SK-N-SH treated with all-trans-retinoic acid at 6 μM for 48 hours (cell line): ENCODE measurements around the gene ACOX3.
A peak's percentile ranks its signal among the peaks of the same experiment; 100 is the strongest.

ENCODE experiments used
- ATAC-seq: fragments of 200-7000 bp; cut with Tn5 transposase; 3 replicates; pipeline ENCODE4 v1.9.1; 2020; ENCODE audit warnings: mild to moderate bottlenecking, moderate library complexity
- ARNTL ChIP-seq: fragments of 450-650 bp; formaldehyde crosslinking; IDR thresholded peaks from 2 replicates; pipeline ENCODE4 v1.5.0; 2020; ENCODE audit warnings: low read depth, mild to moderate bottlenecking, moderate library complexity, borderline replicate concordance
- BACH2 ChIP-seq: fragments of 250-450 bp; sonication (Bioruptor Pico); IDR thresholded peaks from 2 replicates; pipeline ENCODE4 v1.9.0; 2021; ENCODE audit warnings: mild to moderate bottlenecking, borderline replicate concordance
- CSDC2 ChIP-seq: fragments of 250-450 bp; sonication (Bioruptor Pico); IDR thresholded peaks from 2 replicates; pipeline ENCODE4 v1.5.0; 2020; ENCODE audit warnings: mild to moderate bottlenecking, moderate library complexity
- ESRRG ChIP-seq: fragments of 250-450 bp; sonication (Bioruptor Pico); IDR thresholded peaks from 2 replicates; pipeline ENCODE4 v1.6.1; 2021; ENCODE audit warnings: mild to moderate bottlenecking
- ISL1 ChIP-seq: fragments of 250-450 bp; sonication (Bioruptor Pico); IDR thresholded peaks from 2 replicates; pipeline ENCODE4 v2.1.2; 2022; ENCODE audit warnings: mild to moderate bottlenecking, moderate library complexity
- OSR1 ChIP-seq: fragments of 250-450 bp; sonication (Bioruptor Pico); IDR thresholded peaks from 2 replicates; pipeline ENCODE4 v1.8.0; 2022; ENCODE audit warnings: moderate library complexity, mild to moderate bottlenecking, inconsistent platforms
- PPARA ChIP-seq: fragments of 250-450 bp; sonication (Bioruptor Pico); IDR thresholded peaks from 2 replicates; pipeline ENCODE4 v1.5.0; 2020; ENCODE audit warnings: mild to moderate bottlenecking, borderline replicate concordance
- RARB ChIP-seq: fragments of 250-450 bp; sonication (Bioruptor Pico); IDR thresholded peaks from 2 replicates; pipeline ENCODE4 v1.8.0; 2021; ENCODE audit warnings: mild to moderate bottlenecking, moderate library complexity
- SNAI2 ChIP-seq: fragments of 250-450 bp; sonication (Bioruptor Pico); IDR thresholded peaks from 2 replicates; pipeline ENCODE4 v1.5.0; 2020; ENCODE audit warnings: mild to moderate bottlenecking, moderate library complexity
- TCF4 ChIP-seq: fragments of 250-450 bp; sonication (Bioruptor Pico); IDR thresholded peaks from 2 replicates; pipeline ENCODE4 v1.8.0; 2021; ENCODE audit warnings: mild to moderate bottlenecking, moderate library complexity, borderline replicate concordance
- TOX ChIP-seq: fragments of 250-450 bp; sonication (Bioruptor Pico); IDR thresholded peaks from 2 replicates; pipeline ENCODE4 v1.8.0; 2021; ENCODE audit warnings: mild to moderate bottlenecking, moderate library complexity, borderline replicate concordance
- ZC3H10 ChIP-seq: fragments of 250-450 bp; sonication (Bioruptor Pico); IDR thresholded peaks from 2 replicates; pipeline ENCODE4 v1.5.1; 2021; ENCODE audit warnings: mild to moderate bottlenecking, moderate library complexity
- ZFP3 ChIP-seq: fragments of 250-450 bp; sonication (Bioruptor Pico); IDR thresholded peaks from 2 replicates; pipeline ENCODE4 v1.5.0; 2020; ENCODE audit warnings: mild to moderate bottlenecking, moderate library complexity
- ZFP30 ChIP-seq: fragments of 450-650 bp; formaldehyde crosslinking; IDR thresholded peaks from 2 replicates; pipeline ENCODE4 v1.5.0; 2022; ENCODE audit warnings: mild to moderate bottlenecking, moderate library complexity
- ZNF565 ChIP-seq: fragments of 450-650 bp; formaldehyde crosslinking; conservative IDR thresholded peaks from 2 replicates; pipeline ENCODE4 v1.5.0; 2020; ENCODE audit warnings: low read depth, mild to moderate bottlenecking, moderate library complexity
- ZNF8 ChIP-seq: fragments of 450-650 bp; formaldehyde crosslinking; IDR thresholded peaks from 2 replicates; pipeline ENCODE4 v1.5.0; 2020; ENCODE audit warnings: mild to moderate bottlenecking, moderate library complexity
- TF ChIP-seq, protein P1 (sequence below): fragments of 250-450 bp; sonication (Bioruptor Pico); IDR thresholded peaks from 2 replicates; pipeline ENCODE4 v1.8.0; 2020; ENCODE audit warnings: mild to moderate bottlenecking, moderate library complexity, borderline replicate concordance
- TF ChIP-seq, protein P2 (sequence below): fragments of 250-450 bp; sonication (Bioruptor Pico); IDR thresholded peaks from 2 replicates; pipeline ENCODE4 v1.5.1; 2020; ENCODE audit warnings: low read depth, mild to moderate bottlenecking, moderate library complexity
- TF ChIP-seq, protein P3 (sequence below): fragments of 250-450 bp; sonication (Bioruptor Pico); IDR thresholded peaks from 2 replicates; pipeline ENCODE4 v1.8.0; 2021; ENCODE audit warnings: low read depth, mild to moderate bottlenecking, moderate library complexity, borderline replicate concordance
- TF ChIP-seq, protein P4 (sequence below): fragments of 250-450 bp; sonication (Bioruptor Pico); IDR thresholded peaks from 2 replicates; pipeline ENCODE4 v1.5.0; 2020; ENCODE audit warnings: mild to moderate bottlenecking, moderate library complexity
- TF ChIP-seq, protein P5 (sequence below): fragments of 250-450 bp; sonication (Bioruptor Pico); IDR thresholded peaks from 2 replicates; pipeline ENCODE4 v1.5.1; 2021; ENCODE audit warnings: mild to moderate bottlenecking, moderate library complexity

ACOX3 gene

DNA sequence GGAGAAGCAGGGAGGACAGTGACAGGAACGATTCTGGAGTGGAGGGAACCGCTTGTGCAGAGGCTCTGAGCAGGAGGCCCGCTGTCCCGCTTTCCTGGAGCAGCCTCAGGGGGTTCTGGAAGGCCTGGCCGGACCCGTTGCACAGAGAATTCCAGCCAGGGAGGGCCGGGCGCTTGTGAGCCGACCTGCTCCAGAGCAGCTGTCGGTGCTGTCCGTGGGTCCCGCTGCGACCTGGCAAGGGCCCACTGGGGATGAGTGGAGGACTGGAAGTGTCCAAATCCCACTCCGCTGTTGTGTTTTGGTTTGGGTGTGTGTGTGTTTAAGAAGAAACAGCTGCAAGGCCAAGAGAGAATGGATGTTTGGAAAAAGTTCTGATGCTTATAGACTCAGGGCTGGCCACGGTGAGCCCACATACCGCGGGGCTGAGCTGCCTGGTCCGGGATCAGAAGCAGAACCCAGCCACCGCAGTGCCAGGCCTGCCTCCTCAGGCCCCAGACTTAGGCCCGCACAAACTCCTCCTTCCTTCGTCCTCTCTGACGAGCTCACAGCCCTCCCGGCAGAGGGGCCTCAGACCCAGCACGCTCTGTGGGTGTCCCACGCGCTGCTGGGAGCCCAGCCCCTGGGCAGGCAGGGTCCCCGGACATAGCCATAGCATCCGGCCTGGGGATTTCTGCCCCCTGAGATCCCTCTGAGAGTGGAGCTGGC lies 97.1 kb downstream of the ACOX3 start:
- TF ChIP-seq ZNF8 (CRISPR knock-in tag) (no peak), TCF4 (CRISPR knock-in tag) (no peak), ZFP3 (CRISPR knock-in tag) (no peak), ZNF565 (CRISPR knock-in tag) (no peak), ISL1 (CRISPR knock-in tag) (no peak), SNAI2 (no peak), ARNTL (CRISPR knock-in tag) (no peak), BACH2 (CRISPR knock-in tag) (no peak), ESRRG (no peak)
- TF ChIP-seq, protein P1, sequence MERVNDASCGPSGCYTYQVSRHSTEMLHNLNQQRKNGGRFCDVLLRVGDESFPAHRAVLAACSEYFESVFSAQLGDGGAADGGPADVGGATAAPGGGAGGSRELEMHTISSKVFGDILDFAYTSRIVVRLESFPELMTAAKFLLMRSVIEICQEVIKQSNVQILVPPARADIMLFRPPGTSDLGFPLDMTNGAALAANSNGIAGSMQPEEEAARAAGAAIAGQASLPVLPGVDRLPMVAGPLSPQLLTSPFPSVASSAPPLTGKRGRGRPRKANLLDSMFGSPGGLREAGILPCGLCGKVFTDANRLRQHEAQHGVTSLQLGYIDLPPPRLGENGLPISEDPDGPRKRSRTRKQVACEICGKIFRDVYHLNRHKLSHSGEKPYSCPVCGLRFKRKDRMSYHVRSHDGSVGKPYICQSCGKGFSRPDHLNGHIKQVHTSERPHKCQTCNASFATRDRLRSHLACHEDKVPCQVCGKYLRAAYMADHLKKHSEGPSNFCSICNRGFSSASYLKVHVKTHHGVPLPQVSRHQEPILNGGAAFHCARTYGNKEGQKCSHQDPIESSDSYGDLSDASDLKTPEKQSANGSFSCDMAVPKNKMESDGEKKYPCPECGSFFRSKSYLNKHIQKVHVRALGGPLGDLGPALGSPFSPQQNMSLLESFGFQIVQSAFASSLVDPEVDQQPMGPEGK (CRISPR knock-in tag): no peak
- TF ChIP-seq, protein P2, sequence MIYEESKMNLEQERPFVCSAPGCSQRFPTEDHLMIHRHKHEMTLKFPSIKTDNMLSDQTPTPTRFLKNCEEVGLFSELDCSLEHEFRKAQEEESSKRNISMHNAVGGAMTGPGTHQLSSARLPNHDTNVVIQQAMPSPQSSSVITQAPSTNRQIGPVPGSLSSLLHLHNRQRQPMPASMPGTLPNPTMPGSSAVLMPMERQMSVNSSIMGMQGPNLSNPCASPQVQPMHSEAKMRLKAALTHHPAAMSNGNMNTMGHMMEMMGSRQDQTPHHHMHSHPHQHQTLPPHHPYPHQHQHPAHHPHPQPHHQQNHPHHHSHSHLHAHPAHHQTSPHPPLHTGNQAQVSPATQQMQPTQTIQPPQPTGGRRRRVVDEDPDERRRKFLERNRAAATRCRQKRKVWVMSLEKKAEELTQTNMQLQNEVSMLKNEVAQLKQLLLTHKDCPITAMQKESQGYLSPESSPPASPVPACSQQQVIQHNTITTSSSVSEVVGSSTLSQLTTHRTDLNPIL (CRISPR knock-in tag): no peak
- TF ChIP-seq, protein P3, sequence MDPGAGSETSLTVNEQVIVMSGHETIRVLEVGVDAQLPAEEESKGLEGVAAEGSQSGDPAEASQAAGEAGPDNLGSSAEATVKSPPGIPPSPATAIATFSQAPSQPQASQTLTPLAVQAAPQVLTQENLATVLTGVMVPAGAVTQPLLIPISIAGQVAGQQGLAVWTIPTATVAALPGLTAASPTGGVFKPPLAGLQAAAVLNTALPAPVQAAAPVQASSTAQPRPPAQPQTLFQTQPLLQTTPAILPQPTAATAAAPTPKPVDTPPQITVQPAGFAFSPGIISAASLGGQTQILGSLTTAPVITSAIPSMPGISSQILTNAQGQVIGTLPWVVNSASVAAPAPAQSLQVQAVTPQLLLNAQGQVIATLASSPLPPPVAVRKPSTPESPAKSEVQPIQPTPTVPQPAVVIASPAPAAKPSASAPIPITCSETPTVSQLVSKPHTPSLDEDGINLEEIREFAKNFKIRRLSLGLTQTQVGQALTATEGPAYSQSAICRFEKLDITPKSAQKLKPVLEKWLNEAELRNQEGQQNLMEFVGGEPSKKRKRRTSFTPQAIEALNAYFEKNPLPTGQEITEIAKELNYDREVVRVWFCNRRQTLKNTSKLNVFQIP: no peak
- TF ChIP-seq, protein P4, sequence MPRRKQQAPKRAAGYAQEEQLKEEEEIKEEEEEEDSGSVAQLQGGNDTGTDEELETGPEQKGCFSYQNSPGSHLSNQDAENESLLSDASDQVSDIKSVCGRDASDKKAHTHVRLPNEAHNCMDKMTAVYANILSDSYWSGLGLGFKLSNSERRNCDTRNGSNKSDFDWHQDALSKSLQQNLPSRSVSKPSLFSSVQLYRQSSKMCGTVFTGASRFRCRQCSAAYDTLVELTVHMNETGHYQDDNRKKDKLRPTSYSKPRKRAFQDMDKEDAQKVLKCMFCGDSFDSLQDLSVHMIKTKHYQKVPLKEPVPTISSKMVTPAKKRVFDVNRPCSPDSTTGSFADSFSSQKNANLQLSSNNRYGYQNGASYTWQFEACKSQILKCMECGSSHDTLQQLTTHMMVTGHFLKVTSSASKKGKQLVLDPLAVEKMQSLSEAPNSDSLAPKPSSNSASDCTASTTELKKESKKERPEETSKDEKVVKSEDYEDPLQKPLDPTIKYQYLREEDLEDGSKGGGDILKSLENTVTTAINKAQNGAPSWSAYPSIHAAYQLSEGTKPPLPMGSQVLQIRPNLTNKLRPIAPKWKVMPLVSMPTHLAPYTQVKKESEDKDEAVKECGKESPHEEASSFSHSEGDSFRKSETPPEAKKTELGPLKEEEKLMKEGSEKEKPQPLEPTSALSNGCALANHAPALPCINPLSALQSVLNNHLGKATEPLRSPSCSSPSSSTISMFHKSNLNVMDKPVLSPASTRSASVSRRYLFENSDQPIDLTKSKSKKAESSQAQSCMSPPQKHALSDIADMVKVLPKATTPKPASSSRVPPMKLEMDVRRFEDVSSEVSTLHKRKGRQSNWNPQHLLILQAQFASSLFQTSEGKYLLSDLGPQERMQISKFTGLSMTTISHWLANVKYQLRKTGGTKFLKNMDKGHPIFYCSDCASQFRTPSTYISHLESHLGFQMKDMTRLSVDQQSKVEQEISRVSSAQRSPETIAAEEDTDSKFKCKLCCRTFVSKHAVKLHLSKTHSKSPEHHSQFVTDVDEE (CRISPR knock-in tag): no peak
- TF ChIP-seq, protein P5, sequence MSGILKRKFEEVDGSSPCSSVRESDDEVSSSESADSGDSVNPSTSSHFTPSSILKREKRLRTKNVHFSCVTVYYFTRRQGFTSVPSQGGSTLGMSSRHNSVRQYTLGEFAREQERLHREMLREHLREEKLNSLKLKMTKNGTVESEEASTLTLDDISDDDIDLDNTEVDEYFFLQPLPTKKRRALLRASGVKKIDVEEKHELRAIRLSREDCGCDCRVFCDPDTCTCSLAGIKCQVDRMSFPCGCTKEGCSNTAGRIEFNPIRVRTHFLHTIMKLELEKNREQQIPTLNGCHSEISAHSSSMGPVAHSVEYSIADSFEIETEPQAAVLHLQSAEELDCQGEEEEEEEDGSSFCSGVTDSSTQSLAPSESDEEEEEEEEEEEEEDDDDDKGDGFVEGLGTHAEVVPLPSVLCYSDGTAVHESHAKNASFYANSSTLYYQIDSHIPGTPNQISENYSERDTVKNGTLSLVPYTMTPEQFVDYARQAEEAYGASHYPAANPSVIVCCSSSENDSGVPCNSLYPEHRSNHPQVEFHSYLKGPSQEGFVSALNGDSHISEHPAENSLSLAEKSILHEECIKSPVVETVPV (CRISPR knock-in tag): no peak
- no peak for ATAC-seq

DNA sequence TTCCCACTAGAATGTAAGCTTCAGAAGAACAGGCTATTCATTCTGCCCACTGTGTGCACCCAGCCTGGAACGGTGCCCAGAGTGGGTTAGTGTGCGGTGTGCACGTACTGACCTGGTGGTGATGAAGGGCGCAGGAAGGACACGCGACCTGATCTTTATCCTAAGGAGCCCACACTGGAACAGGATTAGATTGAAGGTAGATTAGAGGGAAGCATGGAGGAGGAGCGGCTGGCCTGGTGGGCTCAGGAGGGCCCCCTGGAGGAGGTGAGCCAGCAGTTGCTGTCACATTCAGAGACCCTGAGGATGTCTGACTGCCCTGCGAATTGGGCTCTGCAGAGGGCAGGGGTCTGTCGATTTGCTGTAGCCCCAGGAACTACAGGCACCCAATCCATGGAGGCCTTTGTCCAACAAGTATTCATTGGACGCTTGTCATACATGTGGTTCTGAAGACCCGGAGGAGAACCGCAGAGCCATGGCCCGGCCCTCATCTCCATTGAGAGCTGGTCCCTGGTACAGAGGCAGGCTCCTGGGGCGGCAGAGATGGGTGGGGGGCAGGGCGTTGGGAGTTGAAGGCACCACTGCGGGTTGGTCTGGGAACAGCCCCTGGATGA lies 97.8 kb downstream of the ACOX3 start:
- peak; percentile 44; the same call in 2 of the 3 replicates for ATAC-seq
- TF ChIP-seq, protein P5 (CRISPR knock-in tag): no peak
- TF ChIP-seq ZNF8 (CRISPR knock-in tag) (no peak), OSR1 (no peak), SNAI2 (no peak), ZC3H10 (no peak), CSDC2 (CRISPR knock-in tag) (no peak), TCF4 (CRISPR knock-in tag) (no peak), ZFP30 (CRISPR knock-in tag) (no peak), TOX (CRISPR knock-in tag) (no peak), BACH2 (CRISPR knock-in tag) (no peak), PPARA (CRISPR knock-in tag) (no peak), RARB (CRISPR knock-in tag) (no peak), ZNF565 (CRISPR knock-in tag) (no peak)
